Activated naive CD4-positive, alpha-beta T cell treated with anti-CD3 and anti-CD28 coated beads, Interleukin-2, amount 50 U/mL, for 24 hours (primary cell): ENCODE results near the gene TRAPPC3.

ENCODE experiments used
- H3K27ac Mint-ChIP-seq: one replicate; pipeline ENCODE4 v1.8.0; 2021; ENCODE audit warnings: mild to moderate bottlenecking, mixed read lengths
- H3K27me3 Mint-ChIP-seq: one replicate; pipeline ENCODE4 v1.8.0; 2021; ENCODE audit warnings: mixed read lengths
- H3K36me3 Mint-ChIP-seq: one replicate; pipeline ENCODE4 v1.8.0; 2021; ENCODE audit warnings: mixed read lengths
- H3K4me1 Mint-ChIP-seq: one replicate; pipeline ENCODE4 v1.8.0; 2021; ENCODE audit warnings: mixed read lengths
- H3K4me3 Mint-ChIP-seq: one replicate; pipeline ENCODE4 v1.8.0; 2021; ENCODE audit warnings: mild to moderate bottlenecking, mixed read lengths
- H3K9me3 Mint-ChIP-seq: one replicate; pipeline ENCODE4 v1.8.0; 2021; ENCODE audit warnings: mixed read lengths

TRAPPC3 gene

DNA sequence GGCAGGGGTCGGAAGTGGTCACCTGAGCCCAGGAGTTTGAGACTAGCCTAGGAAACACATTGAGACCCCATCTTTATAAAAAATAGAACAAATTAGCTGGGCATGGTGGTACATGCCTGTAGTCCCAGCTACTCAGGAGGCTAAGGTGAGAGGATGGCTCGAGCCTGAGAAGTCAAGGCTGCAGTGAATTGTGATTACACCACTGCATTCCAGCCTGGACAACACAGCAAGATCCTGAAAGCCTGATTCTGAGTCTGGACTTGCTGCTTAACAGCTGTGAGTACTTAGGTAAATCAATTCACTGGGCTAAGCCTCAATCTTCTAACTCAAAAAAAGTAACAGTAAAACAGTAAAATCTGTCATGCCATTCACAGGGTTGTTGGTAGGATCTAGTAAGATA, 4.9 kb downstream of the TRAPPC3 start:
- Mint-ChIP-seq H3K4me3 (no peak overlapping the region), H3K27ac (no peak overlapping the region), H3K27me3 (no peaks in the 10 kb centered on the region), H3K4me1 (peaks cover 58% of the 10 kb centered on the region), H3K36me3 (no peaks in the 10 kb centered on the region), H3K9me3 (no peaks in the 10 kb centered on the region)

GRCh38 chr1:36143424-36143823, 5.9 kb downstream of the TRAPPC3 start:
- no peaks in the 10 kb centered on the region for H3K36me3 Mint-ChIP-seq
- no peaks in the 10 kb centered on the region for H3K27me3 Mint-ChIP-seq
- no peak overlapping the region for H3K4me3 Mint-ChIP-seq
- no peaks in the 10 kb centered on the region for H3K9me3 Mint-ChIP-seq
- H3K4me1 Mint-ChIP-seq, result peaks cover 58% of the 10 kb centered on the region
- H3K27ac Mint-ChIP-seq, result no peak overlapping the region

- Mint-ChIP-seq H3K27ac (peak overlapping the region; percentile 23), H3K36me3 (no peaks in the 10 kb centered on the region), H3K4me3 (no peak overlapping the region), H3K27me3 (no peaks in the 10 kb centered on the region), H3K4me1 (peaks cover 48% of the 10 kb centered on the region), H3K9me3 (no peaks in the 10 kb centered on the region)
Observed at GRCh38 chr1:36142121-36142520, 7.2 kb downstream of the TRAPPC3 start.

DNA sequence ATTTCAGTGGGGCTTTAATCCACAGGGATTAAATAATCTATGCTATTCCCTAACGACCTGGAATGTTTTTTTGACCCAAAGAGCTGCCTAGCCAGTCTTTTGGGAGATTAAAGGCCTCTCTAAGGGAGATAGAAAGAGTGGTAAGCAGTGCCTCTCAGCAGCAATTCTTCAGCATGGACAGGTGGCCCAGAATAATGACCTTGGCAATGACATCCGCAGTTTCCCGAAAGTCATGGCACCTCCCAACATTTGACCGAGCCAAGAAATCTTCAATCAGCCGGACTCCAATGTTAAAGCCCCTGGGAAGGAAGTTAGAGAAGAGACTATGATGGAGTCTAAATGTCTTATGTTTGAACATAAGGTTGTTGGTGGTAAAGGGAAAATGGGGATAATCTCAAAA, 9.8 kb downstream of the TRAPPC3 start:
- Mint-ChIP-seq H3K36me3 (peaks cover 2% of the 10 kb centered on the region), H3K4me3 (no peak overlapping the region)

DNA sequence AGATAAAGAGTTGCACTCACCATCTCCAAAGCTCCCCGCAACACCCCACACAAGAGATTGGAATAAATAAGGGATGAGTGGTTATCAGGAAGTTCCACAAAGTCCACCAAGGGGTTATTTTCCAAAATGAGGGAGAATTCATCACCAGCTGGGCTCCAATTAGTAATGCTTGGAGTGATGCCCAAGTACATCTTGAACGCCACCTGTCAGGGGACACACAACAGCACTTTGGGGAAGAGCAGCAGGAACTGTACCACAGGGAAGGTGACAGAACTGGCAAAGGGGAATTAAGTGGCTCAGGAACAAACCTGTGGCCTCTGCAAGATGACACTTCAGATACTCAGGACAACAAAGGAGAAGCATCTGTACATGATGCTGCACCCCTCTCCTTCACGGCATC, 11.5 kb downstream of the TRAPPC3 start:
- no peaks in the 10 kb centered on the region for H3K9me3 Mint-ChIP-seq
- no peak overlapping the region for H3K4me3 Mint-ChIP-seq
- H3K27ac Mint-ChIP-seq, result no peak overlapping the region
- H3K27me3 Mint-ChIP-seq, result no peaks in the 10 kb centered on the region
- peaks cover 2% of the 10 kb centered on the region for H3K36me3 Mint-ChIP-seq
- H3K4me1 Mint-ChIP-seq, result peaks cover 35% of the 10 kb centered on the region

More for the DNA sequence above, 9.8 kb downstream of the TRAPPC3 start:
- Mint-ChIP-seq H3K9me3 (no peaks in the 10 kb centered on the region), H3K27ac (no peak overlapping the region), H3K27me3 (no peaks in the 10 kb centered on the region), H3K4me1 (peaks cover 44% of the 10 kb centered on the region)

DNA sequence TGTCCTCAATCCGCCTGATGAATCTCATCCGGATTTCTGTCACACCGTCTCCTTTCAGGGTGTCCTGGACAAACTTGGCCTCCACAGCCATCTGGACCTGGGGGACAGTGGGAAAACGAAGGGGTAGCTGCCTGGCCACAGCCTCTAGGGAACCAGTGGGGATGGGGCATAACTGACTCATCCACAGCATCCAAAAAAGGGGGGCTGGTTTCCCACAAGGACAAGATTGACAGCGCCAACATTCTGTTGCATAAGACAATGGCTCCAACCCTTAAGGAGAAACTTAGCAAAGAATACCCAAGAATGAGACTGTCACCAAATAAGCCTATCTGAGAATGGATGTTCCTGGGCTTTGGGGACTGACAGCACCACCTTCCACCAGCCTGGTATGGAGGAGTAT, 12.1 kb downstream of the TRAPPC3 start:
- no peak overlapping the region for H3K27ac Mint-ChIP-seq
- peaks cover 2% of the 10 kb centered on the region for H3K36me3 Mint-ChIP-seq
- H3K4me1 Mint-ChIP-seq, result peaks cover 31% of the 10 kb centered on the region
- H3K27me3 Mint-ChIP-seq, result no peaks in the 10 kb centered on the region
- no peaks in the 10 kb centered on the region for H3K9me3 Mint-ChIP-seq
- H3K4me3 Mint-ChIP-seq, result no peak overlapping the region

GRCh38 chr1:36136535-36136934, 12.8 kb downstream of the TRAPPC3 start:
- no peaks in the 10 kb centered on the region for H3K9me3 Mint-ChIP-seq
- H3K27me3 Mint-ChIP-seq, result no peaks in the 10 kb centered on the region
- no peak overlapping the region for H3K4me3 Mint-ChIP-seq
- H3K36me3 Mint-ChIP-seq, result peaks cover 2% of the 10 kb centered on the region
- H3K27ac Mint-ChIP-seq, result no peak overlapping the region
- peaks cover 26% of the 10 kb centered on the region for H3K4me1 Mint-ChIP-seq

DNA sequence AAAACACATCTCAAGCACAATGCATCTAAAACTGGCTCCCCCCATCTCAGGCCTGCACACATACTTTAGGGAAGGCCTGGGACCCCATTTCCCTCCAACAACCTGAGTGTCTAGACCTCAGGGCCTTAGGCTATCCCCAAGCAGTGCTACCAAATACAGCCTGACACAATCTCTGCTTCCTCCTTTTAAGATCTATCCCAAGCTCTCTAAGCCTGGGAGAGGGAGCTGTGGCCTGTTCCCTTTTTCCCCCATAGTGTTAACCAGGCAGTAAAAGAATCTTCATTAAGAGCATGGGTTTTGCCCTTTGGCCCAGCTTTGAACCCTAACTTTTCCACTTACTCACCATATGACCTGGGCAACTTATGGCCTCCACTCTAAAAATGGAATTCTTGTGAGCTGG, 13.5 kb downstream of the TRAPPC3 start:
- Mint-ChIP-seq H3K27me3 (no peaks in the 10 kb centered on the region), H3K36me3 (peaks cover 2% of the 10 kb centered on the region), H3K4me3 (no peak overlapping the region), H3K9me3 (no peaks in the 10 kb centered on the region), H3K27ac (no peak overlapping the region), H3K4me1 (peaks cover 18% of the 10 kb centered on the region)

DNA sequence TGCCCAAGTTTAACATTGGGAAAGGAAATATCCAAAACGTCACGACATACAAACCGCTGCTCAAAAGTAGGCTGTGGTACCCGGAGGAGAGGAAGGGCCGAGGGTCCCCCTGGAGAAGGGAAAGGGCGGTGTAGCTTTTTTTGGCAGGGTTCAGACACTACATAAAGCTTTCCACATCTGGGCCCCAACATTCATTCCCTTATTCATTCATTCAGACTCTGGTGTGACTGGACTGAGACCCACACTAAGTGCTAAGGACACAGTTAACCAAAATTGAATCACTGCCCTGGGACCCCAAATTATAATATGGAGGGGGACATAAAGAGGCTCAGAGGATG, 14.0 kb downstream of the TRAPPC3 start:
- Mint-ChIP-seq H3K4me1 (peaks cover 14% of the 10 kb centered on the region), H3K9me3 (no peaks in the 10 kb centered on the region), H3K27ac (no peak overlapping the region), H3K27me3 (no peaks in the 10 kb centered on the region), H3K36me3 (peaks cover 2% of the 10 kb centered on the region), H3K4me3 (no peak overlapping the region)

- H3K27me3 Mint-ChIP-seq, result no peaks in the 10 kb centered on the region
- H3K36me3 Mint-ChIP-seq, result peaks cover 2% of the 10 kb centered on the region
- H3K27ac Mint-ChIP-seq, result peak overlapping the region; percentile 24
- no peaks in the 10 kb centered on the region for H3K9me3 Mint-ChIP-seq
- no peak overlapping the region for H3K4me3 Mint-ChIP-seq
- H3K4me1 Mint-ChIP-seq, result peaks cover 9% of the 10 kb centered on the region
Observed at GRCh38 chr1:36134505-36135329, 14.6 kb downstream of the TRAPPC3 start.

GRCh38 chr1:36134031-36134430, 15.3 kb downstream of the TRAPPC3 start:
- H3K9me3 Mint-ChIP-seq, result no peaks in the 10 kb centered on the region
- H3K27ac Mint-ChIP-seq, result no peak overlapping the region

DNA sequence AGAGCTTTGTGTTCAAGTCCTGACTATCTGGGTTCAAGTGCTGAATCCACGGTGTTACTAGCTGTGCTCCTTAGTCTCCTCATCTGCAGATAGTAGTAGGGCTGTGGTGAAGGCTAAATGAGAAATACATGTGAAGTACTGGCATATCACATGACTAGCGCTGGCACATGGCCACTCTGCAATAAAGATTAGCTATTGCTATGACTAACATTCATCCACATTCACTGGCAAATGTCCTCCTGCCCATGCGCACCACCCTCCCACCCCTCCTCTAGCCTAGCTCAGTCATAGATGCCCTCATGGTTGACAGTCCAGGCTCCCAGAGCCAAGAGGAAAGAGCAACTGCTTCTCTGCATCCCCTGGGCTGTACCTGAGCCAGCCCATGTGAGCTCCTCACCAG, 15.8 kb downstream of the TRAPPC3 start:
- H3K4me1 Mint-ChIP-seq, result peaks cover 9% of the 10 kb centered on the region
- H3K36me3 Mint-ChIP-seq, result peaks cover 2% of the 10 kb centered on the region
- H3K27me3 Mint-ChIP-seq, result no peaks in the 10 kb centered on the region
- no peak overlapping the region for H3K27ac Mint-ChIP-seq
- H3K9me3 Mint-ChIP-seq, result no peaks in the 10 kb centered on the region
- H3K4me3 Mint-ChIP-seq, result no peak overlapping the region

More at GRCh38 chr1:36134031-36134430, 15.3 kb downstream of the TRAPPC3 start:
- H3K4me1 Mint-ChIP-seq, result peaks cover 9% of the 10 kb centered on the region
- H3K27me3 Mint-ChIP-seq, result no peaks in the 10 kb centered on the region
- H3K4me3 Mint-ChIP-seq, result no peak overlapping the region
- peaks cover 2% of the 10 kb centered on the region for H3K36me3 Mint-ChIP-seq

- Mint-ChIP-seq H3K36me3 (peaks cover 2% of the 10 kb centered on the region), H3K27ac (no peak overlapping the region), H3K9me3 (no peaks in the 10 kb centered on the region), H3K4me3 (no peak overlapping the region), H3K27me3 (no peaks in the 10 kb centered on the region), H3K4me1 (peaks cover 9% of the 10 kb centered on the region)
Observed at GRCh38 chr1:36132029-36132428, 17.3 kb downstream of the TRAPPC3 start.

DNA sequence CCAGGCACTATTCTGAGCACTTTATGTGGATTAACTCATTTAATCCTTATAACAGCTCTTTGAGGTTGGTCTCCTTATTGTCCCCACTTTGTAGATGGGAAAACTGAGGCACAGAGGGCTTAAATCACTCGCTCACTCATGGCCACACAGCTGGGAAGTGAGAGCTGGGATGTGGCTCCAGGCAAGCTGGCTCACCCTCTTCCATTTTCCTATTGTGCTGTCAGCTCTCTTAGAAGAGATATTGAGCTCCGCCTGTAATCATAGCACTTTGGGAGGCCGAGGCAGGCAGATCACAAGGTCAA, 20.4 kb downstream of the TRAPPC3 start:
- Mint-ChIP-seq H3K4me1 (peaks cover 16% of the 10 kb centered on the region), H3K36me3 (no peaks in the 10 kb centered on the region)

DNA sequence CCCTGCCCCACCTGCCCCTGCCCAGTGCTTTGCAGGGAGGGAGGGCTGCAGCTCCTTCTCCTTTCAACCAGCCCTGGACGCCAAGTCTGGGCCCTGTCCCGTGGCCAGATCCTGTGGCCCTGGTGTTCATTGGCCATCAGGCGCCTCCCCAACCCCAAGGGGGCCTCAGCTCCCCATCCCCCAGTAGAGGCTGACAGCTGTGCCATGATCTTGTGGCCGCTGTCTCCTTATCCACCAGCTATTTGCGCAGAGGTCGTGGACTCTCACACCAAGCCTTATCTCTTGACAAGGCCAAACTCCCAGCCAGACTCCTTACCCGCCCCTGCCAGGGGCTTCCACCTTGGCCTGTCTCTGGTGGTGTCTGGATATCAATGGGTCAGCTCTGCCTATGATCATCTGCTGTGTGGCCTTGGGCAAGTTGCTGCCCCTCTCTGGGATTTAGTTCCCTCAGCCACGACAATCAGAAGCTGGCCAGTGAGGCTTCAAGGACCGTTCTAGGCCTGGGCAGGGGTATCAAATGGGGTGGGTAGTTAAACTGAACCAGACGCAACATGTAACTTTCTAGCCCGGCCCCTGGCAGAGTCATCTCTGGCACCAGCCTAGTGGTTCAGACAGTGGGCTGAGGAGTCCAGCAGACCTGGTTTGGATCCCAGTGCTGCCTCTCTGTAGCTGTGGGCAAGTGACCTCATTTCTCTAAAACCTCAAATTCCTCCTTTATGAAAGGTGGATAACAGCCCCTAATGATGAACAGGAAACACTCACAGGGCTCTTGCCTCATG, 21.0 kb downstream of the TRAPPC3 start:
- H3K4me3 Mint-ChIP-seq, result peak overlapping the region; percentile 19

More for the DNA sequence above, 20.4 kb downstream of the TRAPPC3 start:
- Mint-ChIP-seq H3K27me3 (peaks cover 13% of the 10 kb centered on the region), H3K27ac (no peak overlapping the region), H3K4me3 (no peak overlapping the region), H3K9me3 (no peaks in the 10 kb centered on the region)

DNA sequence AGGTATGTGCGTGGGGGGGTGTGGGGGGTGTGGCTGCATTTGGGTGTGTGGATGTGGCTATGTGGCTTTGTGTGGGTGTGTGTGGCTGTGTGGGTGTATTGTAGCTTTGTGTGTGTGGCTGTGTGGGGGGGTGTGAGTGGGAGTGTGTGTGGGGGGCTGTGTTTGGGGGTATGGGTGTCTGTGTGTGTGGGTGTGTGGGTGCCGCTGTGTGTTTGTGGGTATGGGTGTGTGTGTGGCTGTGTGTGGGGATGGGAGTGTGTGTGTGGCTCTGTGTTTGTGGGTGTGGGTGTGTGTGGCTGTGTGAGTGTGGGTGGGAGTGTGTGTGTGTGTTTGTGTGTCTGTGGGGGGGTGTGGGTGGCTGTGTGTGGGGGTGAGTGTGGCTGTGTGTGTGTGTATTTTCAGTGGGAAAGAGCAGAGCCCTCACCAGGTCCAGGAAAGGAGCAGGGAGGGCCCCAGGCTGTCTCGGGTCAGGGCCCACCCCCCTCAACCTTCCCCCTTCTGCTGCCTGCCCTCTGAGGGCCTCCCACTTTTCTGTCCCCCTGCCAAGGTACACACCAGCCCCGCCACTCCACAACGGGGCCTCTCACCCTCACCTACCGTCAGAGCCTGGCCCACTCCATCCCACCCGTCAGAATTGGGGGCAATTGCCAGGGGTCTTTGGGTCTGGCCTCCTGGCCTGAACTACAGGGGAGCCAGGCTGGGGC, 22.3 kb downstream of the TRAPPC3 start:
- no peak overlapping the region for H3K27ac Mint-ChIP-seq
- peaks cover 25% of the 10 kb centered on the region for H3K27me3 Mint-ChIP-seq
- no peaks in the 10 kb centered on the region for H3K9me3 Mint-ChIP-seq
- H3K4me3 Mint-ChIP-seq, result no peak overlapping the region
- peaks cover 22% of the 10 kb centered on the region for H3K4me1 Mint-ChIP-seq
- H3K36me3 Mint-ChIP-seq, result no peaks in the 10 kb centered on the region

More for the DNA sequence above, 21.0 kb downstream of the TRAPPC3 start:
- Mint-ChIP-seq H3K27ac (no peak overlapping the region), H3K36me3 (no peaks in the 10 kb centered on the region), H3K27me3 (peaks cover 17% of the 10 kb centered on the region), H3K9me3 (no peaks in the 10 kb centered on the region), H3K4me1 (peaks cover 20% of the 10 kb centered on the region)
